OCI-LY3 (cell line): ENCODE data around the gene BPIFB2.

Experiments
- EZH2phosphoT487 ChIP-seq: fragments of 200-600 bp; shearing (Covaris generic); IDR thresholded peaks from 2 replicates; pipeline ENCODE4 v1.6.1; 2018; ENCODE audit warnings: antibody characterized with exemption, mixed run types, low read depth
- TF ChIP-seq, protein P1 (sequence below): fragments of 200-600, 300-600 bp; sonication (generic); IDR thresholded peaks from 2 replicates; pipeline ENCODE4 v1.5.1; 2014; ENCODE audit warnings: antibody characterized with exemption, low read length, low read depth

DNA sequence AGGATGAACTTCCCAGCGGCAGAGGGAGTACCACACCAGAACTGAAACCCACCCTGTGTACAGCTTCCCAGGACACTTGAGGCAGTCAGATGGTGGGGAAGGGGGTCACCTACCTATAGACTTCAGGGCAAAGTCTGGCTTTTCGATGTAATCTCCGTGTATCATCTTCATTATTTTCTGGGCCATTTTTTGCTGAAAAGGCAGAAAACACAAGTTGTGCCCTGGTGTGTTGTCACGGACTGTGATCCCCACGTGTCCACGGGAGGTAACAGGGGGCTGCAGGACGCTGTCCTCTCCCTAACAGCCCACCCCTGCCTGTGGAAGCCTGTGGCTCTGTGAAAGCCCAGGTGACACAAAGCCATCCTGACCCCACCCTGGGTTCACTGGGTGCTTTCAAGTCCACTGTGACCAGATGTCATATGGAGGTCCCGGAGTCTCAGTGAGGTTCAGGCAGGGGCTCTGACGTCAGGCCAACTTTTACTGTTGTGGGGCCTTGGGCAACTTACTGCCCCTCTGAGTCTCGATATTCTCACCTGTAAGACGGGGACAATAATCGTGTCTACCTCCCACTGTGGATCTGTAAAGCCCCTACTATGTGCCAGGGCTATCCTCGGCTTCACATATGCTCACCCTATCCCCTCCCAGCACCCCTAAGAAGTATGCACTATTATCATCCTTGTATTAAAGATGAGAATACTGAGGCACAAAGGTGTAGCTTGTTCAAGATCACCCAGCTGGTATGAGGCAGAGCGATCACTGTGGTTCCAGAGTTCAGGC is 17.8 kb upstream of the BPIFB2 start:
- TF ChIP-seq, protein P1, sequence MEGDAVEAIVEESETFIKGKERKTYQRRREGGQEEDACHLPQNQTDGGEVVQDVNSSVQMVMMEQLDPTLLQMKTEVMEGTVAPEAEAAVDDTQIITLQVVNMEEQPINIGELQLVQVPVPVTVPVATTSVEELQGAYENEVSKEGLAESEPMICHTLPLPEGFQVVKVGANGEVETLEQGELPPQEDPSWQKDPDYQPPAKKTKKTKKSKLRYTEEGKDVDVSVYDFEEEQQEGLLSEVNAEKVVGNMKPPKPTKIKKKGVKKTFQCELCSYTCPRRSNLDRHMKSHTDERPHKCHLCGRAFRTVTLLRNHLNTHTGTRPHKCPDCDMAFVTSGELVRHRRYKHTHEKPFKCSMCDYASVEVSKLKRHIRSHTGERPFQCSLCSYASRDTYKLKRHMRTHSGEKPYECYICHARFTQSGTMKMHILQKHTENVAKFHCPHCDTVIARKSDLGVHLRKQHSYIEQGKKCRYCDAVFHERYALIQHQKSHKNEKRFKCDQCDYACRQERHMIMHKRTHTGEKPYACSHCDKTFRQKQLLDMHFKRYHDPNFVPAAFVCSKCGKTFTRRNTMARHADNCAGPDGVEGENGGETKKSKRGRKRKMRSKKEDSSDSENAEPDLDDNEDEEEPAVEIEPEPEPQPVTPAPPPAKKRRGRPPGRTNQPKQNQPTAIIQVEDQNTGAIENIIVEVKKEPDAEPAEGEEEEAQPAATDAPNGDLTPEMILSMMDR = no peak
- no peak for TF ChIP-seq EZH2phosphoT487
